Muscle layer of colon (tissue), 2 donors: ENCODE results near the gene ATP11A.

Experiments
- H3K27ac ChIP-seq: one replicate; pipeline ENCODE4 v1.7.0; 2013; ENCODE audit warnings: low read depth, mild to moderate bottlenecking, low read length, moderate library complexity
- H3K27me3 ChIP-seq, 2 donors: one replicate each; pipeline ENCODE4 v1.7.0; 2013; ENCODE audit warnings: low read length in 2 of 2, mild to moderate bottlenecking in 2 of 2; ENCODE audit not compliant: insufficient read depth in 2 of 2, control insufficient read depth in 1 of 2
- H3K36me3 ChIP-seq: one replicate; pipeline ENCODE4 v1.7.0; 2013; ENCODE audit warnings: mild to moderate bottlenecking, low read length; ENCODE audit not compliant: insufficient read depth
- H3K4me1 ChIP-seq: one replicate; pipeline ENCODE4 v1.7.0; 2013; ENCODE audit warnings: mild to moderate bottlenecking, low read length; ENCODE audit not compliant: insufficient read depth
- H3K4me3 ChIP-seq, 2 donors: one replicate each; pipeline ENCODE4 v1.7.0; 2013; ENCODE audit warnings: low read length in 2 of 2, low read depth in 1 of 2, mild to moderate bottlenecking in 1 of 2, moderate library complexity in 1 of 2
- H3K9ac ChIP-seq: one replicate; pipeline ENCODE4 v1.7.0; 2013; ENCODE audit warnings: low read length
- H3K9me3 ChIP-seq: one replicate; pipeline ENCODE4 v1.7.0; 2013; ENCODE audit warnings: mild to moderate bottlenecking, low read length
- donor health status: abdominal sarcoma.
- donor health status: Adenocarcinoma of cecum.

ATP11A gene

DNA sequence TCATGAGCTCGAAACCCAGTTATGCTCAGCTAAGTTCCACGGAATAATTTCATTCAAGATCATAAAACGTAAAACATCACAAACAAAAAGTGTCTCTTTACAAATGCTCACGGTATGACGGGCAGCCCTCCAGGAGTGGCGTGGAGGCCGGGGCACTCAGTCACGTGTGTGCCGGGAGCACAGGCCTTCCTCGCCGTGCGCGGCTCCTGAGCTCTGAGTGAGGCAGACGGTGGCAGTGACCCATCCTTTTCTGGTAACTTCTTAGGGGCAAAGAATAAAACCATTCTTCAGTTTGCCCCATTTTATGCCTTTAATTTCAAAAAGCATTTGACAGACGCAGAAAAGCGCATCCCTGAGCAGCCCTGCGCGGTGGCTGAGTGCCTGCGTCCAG lies 72.8 kb downstream of the ATP11A start:
- no peaks in the 10 kb centered on the region for H3K36me3 ChIP-seq
- H3K27me3 ChIP-seq, result no peaks in the 10 kb centered on the region
- H3K9ac ChIP-seq, result no peak overlapping the region
- no peaks in the 10 kb centered on the region for H3K9me3 ChIP-seq
- H3K4me1 ChIP-seq, result no peaks in the 10 kb centered on the region
- no peak overlapping the region for H3K4me3 ChIP-seq
- no peak overlapping the region for H3K27ac ChIP-seq

- H3K9ac ChIP-seq, result no peak overlapping the region
- H3K4me1 ChIP-seq, result no peaks in the 10 kb centered on the region
- no peak overlapping the region for H3K27ac ChIP-seq
- no peaks in the 10 kb centered on the region for H3K36me3 ChIP-seq
- H3K9me3 ChIP-seq, result no peaks in the 10 kb centered on the region
- no peak overlapping the region for H3K4me3 ChIP-seq
- H3K27me3 ChIP-seq, result no peaks in the 10 kb centered on the region
These were observed 74.2 kb downstream of the ATP11A start for GRCh38 chr13:112764028-112764427.

- no peak overlapping the region for H3K9ac ChIP-seq
- H3K4me3 ChIP-seq, result no peak overlapping the region
- H3K36me3 ChIP-seq, result no peaks in the 10 kb centered on the region
- no peaks in the 10 kb centered on the region for H3K4me1 ChIP-seq
- no peaks in the 10 kb centered on the region for H3K27me3 ChIP-seq
- no peak overlapping the region for H3K27ac ChIP-seq
- no peaks in the 10 kb centered on the region for H3K9me3 ChIP-seq
These were observed 75.2 kb downstream of the ATP11A start for GRCh38 chr13:112764864-112765561.

DNA sequence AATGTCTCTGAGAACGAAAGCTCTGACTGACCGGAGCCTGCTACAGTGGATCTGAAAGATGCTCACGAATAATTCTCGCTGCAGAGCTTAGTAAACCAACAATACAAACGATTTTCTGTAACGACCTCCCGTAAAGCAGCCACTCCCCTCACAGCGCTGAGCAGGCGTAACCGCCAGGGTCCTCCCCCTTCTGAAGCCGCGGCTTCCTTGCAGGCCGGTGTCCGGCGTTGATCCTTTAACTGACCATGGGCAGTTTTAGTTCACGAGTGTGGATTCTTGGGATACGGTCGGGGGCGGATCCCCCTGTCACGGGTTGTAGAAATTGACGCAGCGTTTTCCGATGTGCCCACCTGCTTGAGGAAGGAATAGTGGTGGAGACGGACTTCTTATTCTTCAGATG lies 75.9 kb downstream of the ATP11A start:
- no peaks in the 10 kb centered on the region for H3K4me1 ChIP-seq
- no peaks in the 10 kb centered on the region for H3K9me3 ChIP-seq
- H3K27ac ChIP-seq, result no peak overlapping the region
- H3K9ac ChIP-seq, result no peak overlapping the region
- no peaks in the 10 kb centered on the region for H3K27me3 ChIP-seq
- H3K4me3 ChIP-seq, result no peak overlapping the region
- no peaks in the 10 kb centered on the region for H3K36me3 ChIP-seq

- Histone ChIP-seq H3K36me3 (no peaks in the 10 kb centered on the region), H3K27me3 (no peaks in the 10 kb centered on the region), H3K4me3 (no peak overlapping the region), H3K4me1 (no peaks in the 10 kb centered on the region), H3K27ac (no peak overlapping the region), H3K9me3 (no peaks in the 10 kb centered on the region), H3K9ac (no peak overlapping the region)
These were observed 76.5 kb downstream of the ATP11A start for GRCh38 chr13:112766336-112766735.

GRCh38 chr13:112767506-112768471 lies 78.0 kb downstream of the ATP11A start:
- Histone ChIP-seq H3K4me3 (no peak overlapping the region), H3K9me3 (no peaks in the 10 kb centered on the region), H3K27me3 (no peaks in the 10 kb centered on the region), H3K36me3 (no peaks in the 10 kb centered on the region), H3K27ac (no peak overlapping the region), H3K4me1 (no peaks in the 10 kb centered on the region), H3K9ac (no peak overlapping the region)

DNA sequence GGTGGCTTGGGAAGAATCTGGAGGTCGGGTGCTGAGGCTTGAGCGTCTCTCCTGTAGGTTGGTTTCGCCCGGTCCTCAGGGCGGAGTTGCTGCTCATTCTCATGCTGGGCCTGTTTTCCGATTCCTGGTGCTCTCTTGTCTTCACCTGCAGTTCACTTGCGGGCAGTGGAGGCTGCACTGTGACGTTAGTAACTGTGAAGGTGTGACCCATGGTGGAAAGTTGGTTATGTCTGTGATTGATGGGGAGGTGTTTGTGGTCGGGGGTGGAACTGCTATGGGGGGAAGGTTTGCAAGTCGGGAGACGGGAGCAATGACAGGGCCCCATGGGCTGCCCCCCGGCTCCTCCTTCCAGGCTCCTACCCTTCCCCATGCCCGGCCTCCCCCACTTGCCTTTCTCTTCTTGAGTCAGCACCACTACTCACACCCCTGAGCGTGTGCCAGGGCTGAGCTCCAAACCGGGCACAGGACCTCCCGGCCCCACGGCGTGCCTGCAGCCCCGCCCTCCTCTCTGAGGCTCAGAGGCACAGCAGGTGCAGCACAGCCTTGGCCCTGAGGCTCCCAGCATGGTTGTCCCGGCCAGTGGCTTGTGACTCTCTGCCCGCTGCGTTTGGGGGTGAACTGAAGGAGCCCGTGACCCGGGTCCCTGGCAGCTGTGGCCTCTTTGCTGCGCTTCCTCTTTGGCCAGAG lies 79.1 kb downstream of the ATP11A start:
- Histone ChIP-seq H3K4me3 (no peak overlapping the region), H3K4me1 (no peaks in the 10 kb centered on the region), H3K9me3 (no peaks in the 10 kb centered on the region), H3K36me3 (no peaks in the 10 kb centered on the region), H3K9ac (no peak overlapping the region), H3K27ac (no peak overlapping the region), H3K27me3 (no peaks in the 10 kb centered on the region)

DNA sequence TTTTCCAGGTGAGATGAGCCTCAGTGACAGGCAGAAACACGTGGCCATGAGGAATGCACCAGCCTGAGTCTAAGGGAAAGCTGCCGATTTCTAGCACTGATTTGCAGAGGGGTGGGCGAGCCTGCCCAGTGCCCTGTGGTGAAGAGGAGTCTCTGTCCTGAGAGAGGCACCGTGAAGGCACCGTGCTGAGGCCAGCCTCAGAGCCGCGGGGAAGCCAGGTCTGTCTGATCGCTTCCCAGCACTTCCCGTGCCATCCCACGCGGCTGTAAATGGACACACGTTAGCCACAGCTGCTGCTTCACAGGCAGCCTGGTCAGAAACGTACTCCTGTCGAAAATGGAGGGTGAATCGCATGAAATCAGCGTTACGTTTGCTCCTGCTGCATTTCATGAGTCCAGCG lies 79.8 kb downstream of the ATP11A start:
- Histone ChIP-seq H3K4me3 (no peak overlapping the region), H3K9ac (no peak overlapping the region), H3K27me3 (no peaks in the 10 kb centered on the region), H3K36me3 (no peaks in the 10 kb centered on the region), H3K9me3 (no peaks in the 10 kb centered on the region), H3K4me1 (no peaks in the 10 kb centered on the region), H3K27ac (no peak overlapping the region)

- Histone ChIP-seq H3K9ac (no peak overlapping the region), H3K4me3 (no peak overlapping the region), H3K36me3 (no peaks in the 10 kb centered on the region), H3K4me1 (no peaks in the 10 kb centered on the region), H3K9me3 (no peaks in the 10 kb centered on the region), H3K27ac (no peak overlapping the region), H3K27me3 (no peaks in the 10 kb centered on the region)
These were observed 80.7 kb downstream of the ATP11A start for GRCh38 chr13:112770504-112770903.

DNA sequence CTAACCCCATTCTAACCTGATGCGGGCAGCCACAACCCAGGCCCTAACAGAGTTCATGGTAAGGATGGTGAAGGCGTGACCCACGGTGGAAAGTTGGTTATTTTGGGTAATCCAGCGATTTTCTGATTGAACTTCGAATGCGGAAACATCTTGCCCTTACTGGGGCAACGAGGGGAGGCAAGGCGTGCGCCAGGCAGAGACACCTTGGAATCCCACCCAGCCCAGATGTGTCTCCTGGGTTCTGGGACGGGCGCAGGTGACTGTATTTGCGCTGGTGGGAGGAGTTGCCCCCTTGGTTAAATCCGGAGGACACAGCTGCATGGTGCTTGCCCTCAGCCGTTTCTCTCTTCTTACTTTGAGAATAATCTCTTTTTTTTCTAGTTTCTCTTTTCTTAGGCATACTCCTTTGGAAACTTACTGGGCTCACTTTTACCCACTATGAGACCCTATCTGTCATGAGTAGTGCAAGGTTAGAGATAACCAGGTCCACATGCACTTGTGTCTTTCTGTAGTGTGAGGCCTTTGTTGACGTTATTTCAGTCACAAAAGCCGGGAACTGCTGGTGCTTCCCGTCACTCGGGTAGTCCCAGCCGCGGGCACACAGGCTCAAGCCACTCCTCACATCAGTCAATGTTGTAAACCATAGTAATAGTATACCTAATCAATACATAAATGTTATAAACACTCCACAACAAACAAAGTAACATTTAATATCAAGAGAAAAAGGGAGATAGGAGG lies 81.5 kb downstream of the ATP11A start:
- Histone ChIP-seq H3K4me3 (no peak overlapping the region), H3K9me3 (no peaks in the 10 kb centered on the region), H3K36me3 (no peaks in the 10 kb centered on the region), H3K27me3 (no peaks in the 10 kb centered on the region), H3K9ac (no peak overlapping the region), H3K27ac (no peak overlapping the region), H3K4me1 (no peaks in the 10 kb centered on the region)
